Brain microvascular endothelial cell (primary cell): ENCODE results near the gene ABCA7.
"Not testable (repeated sequence)": the region's sequence is repeated elsewhere in the genome, so short reads cannot be mapped to it uniquely, and the experiment has no call there.

Experiments
- DNase-seq: peaks from one replicate; pipeline ENCODE4 v3.0.0-alpha.2; 2020
- H3K27ac ChIP-seq: fragments of 250-450 bp; sonication (Bioruptor Pico); 2 replicates; pipeline ENCODE4 v1.5.1; 2020; ENCODE audit warnings: mild to moderate bottlenecking, moderate library complexity
- H3K27me3 ChIP-seq: fragments of 250-450 bp; sonication (Bioruptor Pico); replicated peaks from 2 replicates; pipeline ENCODE4 v1.5.1; 2020; ENCODE audit warnings: mild to moderate bottlenecking
- H3K36me3 ChIP-seq: fragments of 250-450 bp; sonication (Bioruptor Pico); replicated peaks from 2 replicates; pipeline ENCODE4 v1.5.1; 2020; ENCODE audit warnings: mild to moderate bottlenecking
- H3K4me3 ChIP-seq: 2 replicates; pipeline ENCODE4 v1.5.1; 2011; ENCODE audit warnings: low read depth, mild to moderate bottlenecking, control low read depth, low read length, moderate library complexity
- CTCF ChIP-seq: IDR thresholded peaks from 2 replicates; pipeline ENCODE4 v1.5.1; 2011; ENCODE audit warnings: low read depth, mild to moderate bottlenecking, moderate library complexity, low read length, control low read depth, inconsistent platforms; ENCODE audit errors: missing control alignments
- in situ Hi-C: cut with HindIII; loops from 2 replicates; pipeline ENCODE4 v1.10.0; 2017; ENCODE audit warnings: low sequenced_read_pairs, low pct_ligation_motif_present

ABCA7 gene

GRCh38 chr19:1112268-1113029 is 72.5 kb downstream of the ABCA7 start:
- no peak for DNase-seq
- no peak for TF ChIP-seq CTCF
- no peaks in the 10 kb centered on the region for H3K27me3 ChIP-seq
- H3K4me3 ChIP-seq, result no peak overlapping the region
- in situ Hi-C loops, result loop anchor here (25.0 kb wide), 1 partner anchor 125 kb away; the partner anchor contains the start of genes ATP5F1D, CBARP and MIDN
- no peak overlapping the region for H3K27ac ChIP-seq
- peaks cover 72% of the 10 kb centered on the region for H3K36me3 ChIP-seq

- H3K4me3 ChIP-seq, result no peak overlapping the region
These were observed 73.4 kb downstream of the ABCA7 start for GRCh38 chr19:1113030-1113985.

GRCh38 chr19:1113986-1114483 is 74.1 kb downstream of the ABCA7 start:
- H3K27me3 ChIP-seq, result no peaks in the 10 kb centered on the region
- peaks cover 75% of the 10 kb centered on the region for H3K36me3 ChIP-seq
- no peak overlapping the region for H3K4me3 ChIP-seq
- in situ Hi-C loops, result loop anchor here (25.0 kb wide), 1 partner anchor 123 kb away; the partner anchor contains the start of genes ATP5F1D, CBARP and MIDN
- no peak for TF ChIP-seq CTCF
- DNase-seq, result no peak
- no peak overlapping the region for H3K27ac ChIP-seq

More at GRCh38 chr19:1113030-1113985, 73.4 kb downstream of the ABCA7 start:
- peak; percentile 87 for TF ChIP-seq CTCF
- Histone ChIP-seq H3K27ac (peak overlapping the region; percentile 15), H3K36me3 (peaks cover 74% of the 10 kb centered on the region), H3K27me3 (no peaks in the 10 kb centered on the region)
- in situ Hi-C loops, result loop anchor here (25.0 kb wide), 1 partner anchor 124 kb away; the partner anchor contains the start of genes ATP5F1D, CBARP and MIDN
- DNase-seq, result peak; percentile 91

- not testable (repeated sequence) for H3K27me3 ChIP-seq, H3K27ac ChIP-seq, H3K4me3 ChIP-seq, DNase-seq
- peaks cover 76% of the 10 kb centered on the region for H3K36me3 ChIP-seq
- in situ Hi-C loops, result loop anchor here (25.0 kb wide), 1 partner anchor 123 kb away; the partner anchor contains the start of genes ATP5F1D, CBARP and MIDN
These were observed 74.8 kb downstream of the ABCA7 start for GRCh38 chr19:1114728-1115127.
